HG03135 (cell line): Measurements from ENCODE around the gene FMO5.

Experiments used
- ATAC-seq: cut with Tn5 transposase; IDR thresholded peaks from one replicate; pipeline ENCODE4 v1.9.1; 2021; ENCODE audit warnings: mild to moderate bottlenecking, moderate library complexity; ENCODE audit not compliant: unreplicated experiment

Gene FMO5

GRCh38 chr1:147142886-147143285 lies 82.3 kb downstream of the FMO5 start:
- no peak for ATAC-seq
